GM12872 (cell line): ENCODE results near the gene SMIM10L1.

ENCODE experiments used
- TF ChIP-seq, protein P1 (sequence below): IDR thresholded peaks from 3 replicates; pipeline ENCODE4 v1.5.1; 2011; ENCODE audit warnings: low read depth, mild to moderate bottlenecking, low read length, moderate library complexity; ENCODE audit not compliant: insufficient read depth

The SMIM10L1 gene

DNA sequence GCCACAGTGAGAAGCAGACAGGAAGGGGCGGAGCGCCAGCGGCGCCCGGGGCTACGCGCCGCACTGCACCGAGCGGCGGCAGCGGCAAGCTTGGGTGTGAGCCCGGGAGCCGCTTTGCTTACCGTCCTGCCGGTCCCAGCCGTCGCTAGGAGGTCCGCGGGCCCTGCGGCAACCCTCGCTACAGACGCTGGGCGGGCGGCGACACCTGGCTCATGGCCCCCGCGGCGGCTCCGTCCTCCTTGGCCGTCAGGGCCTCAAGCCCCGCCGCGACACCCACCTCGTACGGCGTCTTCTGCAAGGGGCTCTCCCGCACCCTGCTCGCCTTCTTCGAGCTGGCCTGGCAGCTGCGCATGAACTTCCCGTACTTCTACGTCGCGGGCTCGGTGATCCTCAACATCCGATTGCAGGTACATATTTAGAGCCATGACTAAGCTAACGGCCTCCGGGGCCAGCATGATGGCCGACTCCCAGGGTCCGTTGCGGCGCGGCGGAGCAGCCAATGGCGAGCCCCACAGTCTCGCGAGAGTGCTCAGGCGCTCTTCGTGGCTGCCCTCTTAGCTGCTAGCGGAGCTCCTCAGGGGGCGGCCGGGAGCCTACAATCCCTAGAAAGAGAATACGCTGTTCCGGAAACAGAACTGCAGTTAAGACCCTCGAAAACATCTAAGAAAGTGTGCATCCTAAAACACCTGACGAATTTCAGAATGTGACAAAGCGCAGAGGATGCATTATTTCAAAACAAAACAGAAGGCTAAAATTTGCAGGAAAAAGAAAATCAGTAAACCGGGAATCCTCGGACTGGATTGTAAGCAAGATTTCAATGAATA, at the start of gene SMIM10L1:
Gene SMIM10L1 (plus strand): TSS at position 50 of the 824 bp plus-strand sequence. CDS start 163 bp downstream, at position 213.
- TF ChIP-seq, protein P1, sequence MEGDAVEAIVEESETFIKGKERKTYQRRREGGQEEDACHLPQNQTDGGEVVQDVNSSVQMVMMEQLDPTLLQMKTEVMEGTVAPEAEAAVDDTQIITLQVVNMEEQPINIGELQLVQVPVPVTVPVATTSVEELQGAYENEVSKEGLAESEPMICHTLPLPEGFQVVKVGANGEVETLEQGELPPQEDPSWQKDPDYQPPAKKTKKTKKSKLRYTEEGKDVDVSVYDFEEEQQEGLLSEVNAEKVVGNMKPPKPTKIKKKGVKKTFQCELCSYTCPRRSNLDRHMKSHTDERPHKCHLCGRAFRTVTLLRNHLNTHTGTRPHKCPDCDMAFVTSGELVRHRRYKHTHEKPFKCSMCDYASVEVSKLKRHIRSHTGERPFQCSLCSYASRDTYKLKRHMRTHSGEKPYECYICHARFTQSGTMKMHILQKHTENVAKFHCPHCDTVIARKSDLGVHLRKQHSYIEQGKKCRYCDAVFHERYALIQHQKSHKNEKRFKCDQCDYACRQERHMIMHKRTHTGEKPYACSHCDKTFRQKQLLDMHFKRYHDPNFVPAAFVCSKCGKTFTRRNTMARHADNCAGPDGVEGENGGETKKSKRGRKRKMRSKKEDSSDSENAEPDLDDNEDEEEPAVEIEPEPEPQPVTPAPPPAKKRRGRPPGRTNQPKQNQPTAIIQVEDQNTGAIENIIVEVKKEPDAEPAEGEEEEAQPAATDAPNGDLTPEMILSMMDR: no peak

DNA sequence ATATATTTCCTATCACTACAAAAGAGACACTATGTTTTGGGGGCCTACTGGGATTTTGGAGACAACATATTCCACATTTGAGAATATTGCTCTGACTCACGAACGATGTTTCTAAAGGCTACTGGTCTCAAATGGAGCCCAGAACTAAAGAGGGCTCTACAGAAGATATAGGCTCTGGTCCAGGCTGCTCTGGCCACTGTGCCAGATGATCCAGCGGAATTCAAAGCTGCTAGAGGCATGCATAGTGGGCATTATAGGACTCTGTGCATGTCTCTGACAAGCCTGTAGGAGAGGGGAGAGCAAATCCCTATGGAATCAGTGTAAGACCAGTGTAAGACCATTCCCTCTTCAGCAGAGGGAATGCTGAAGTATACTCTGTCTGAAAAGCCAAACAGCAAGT, 40.6 kb upstream of the SMIM10L1 start:
- TF ChIP-seq, protein P1: no peak

DNA sequence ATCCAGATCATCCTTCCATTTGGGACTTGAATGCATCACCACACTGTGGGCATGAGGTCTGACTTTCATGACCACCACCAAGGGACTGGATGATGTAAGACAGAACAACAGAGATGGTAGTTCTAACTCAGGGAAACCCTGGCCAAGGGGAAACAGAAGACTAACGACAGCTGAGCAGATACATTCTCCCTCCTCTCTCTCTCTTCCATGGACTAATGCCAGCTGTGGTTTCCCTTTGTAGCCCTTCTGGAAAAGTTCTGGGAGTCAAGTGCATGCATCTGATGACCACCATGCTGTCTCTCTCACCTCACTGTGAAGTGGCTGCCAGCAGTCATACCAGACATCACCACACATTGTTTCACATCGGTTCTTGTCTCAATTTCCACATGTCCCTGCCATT, 40.0 kb upstream of the SMIM10L1 start:
- TF ChIP-seq, protein P1: no peak

DNA sequence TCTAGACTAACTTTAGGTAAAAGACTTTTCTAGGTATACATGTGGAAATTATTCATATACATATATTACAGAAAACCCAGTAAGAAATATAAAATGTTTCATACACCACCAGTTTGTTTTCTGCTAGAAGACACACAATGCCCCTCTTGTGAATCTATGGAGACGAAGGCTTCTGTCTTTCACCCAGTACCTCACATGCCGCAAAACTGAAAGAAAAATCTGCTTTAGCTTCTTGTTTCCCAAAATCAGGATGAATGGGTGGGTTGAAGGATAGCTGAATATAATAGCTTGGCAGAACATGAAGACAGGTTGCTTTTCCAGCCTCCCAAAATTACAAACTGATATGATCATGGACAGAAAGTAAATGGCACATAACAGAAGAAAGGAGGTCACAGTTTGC, 37.8 kb upstream of the SMIM10L1 start:
- TF ChIP-seq, protein P1: no peak

DNA sequence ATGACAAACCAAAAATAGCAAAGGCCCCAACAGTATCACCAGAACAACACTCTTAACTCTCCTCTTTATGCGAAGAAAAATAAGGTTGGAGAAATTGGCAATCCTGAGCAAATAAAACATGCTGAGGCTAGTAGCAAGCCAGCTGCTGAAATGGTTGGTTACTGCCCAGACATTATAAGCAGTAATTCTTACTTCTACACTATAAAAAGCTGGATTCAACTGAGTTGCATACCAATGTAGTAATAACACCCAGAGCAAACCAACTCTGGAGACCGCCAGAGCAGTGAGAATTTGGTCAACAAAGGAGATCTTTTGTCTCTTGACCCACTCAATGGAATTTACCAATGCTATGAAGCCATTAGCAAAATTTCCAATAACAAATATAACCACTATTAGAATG, 37.2 kb upstream of the SMIM10L1 start:
- TF ChIP-seq, protein P1: no peak

DNA sequence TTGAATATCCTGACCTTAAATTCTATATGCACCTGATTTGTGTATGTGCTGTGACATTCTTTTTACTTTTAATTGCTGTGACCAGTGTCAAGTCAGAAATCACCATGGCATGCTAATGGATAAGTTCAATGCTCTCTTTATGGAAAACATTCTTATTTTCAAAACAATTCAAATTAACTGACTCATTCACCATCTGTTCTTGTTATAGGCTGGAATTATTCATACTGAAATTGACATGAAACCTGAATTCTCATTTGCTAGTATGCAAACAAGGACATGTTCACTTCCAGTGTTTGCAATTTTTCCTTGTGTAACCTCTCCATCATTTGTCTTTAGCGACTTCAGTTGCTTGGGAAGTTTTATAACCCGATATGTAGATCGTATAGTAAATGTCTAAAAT, 36.7 kb upstream of the SMIM10L1 start, which contains the start of gene TAS2R30:
Gene TAS2R30 (minus strand): TSS at position 340 of the 400 bp plus-strand sequence. CDS start 400 bp downstream, outside the sequence.
- TF ChIP-seq, protein P1: no peak

DNA sequence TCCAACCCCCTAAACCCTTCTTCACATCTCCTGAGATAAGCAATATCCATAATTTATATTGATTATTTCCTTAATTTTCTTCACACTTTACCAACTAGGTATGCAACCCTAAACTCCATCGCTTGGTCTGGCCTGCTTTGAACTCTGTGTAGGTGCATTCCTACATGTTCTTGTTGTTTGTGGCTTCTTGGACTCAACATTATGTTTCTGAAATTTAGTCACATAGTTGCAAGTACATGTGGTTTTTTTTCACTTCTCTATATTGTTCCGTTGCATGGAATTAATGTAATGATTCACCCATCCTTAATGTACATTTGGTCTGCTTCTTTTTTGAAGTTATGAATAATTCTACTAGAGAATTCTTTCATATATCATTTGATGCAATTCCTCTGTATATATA, 34.9 kb upstream of the SMIM10L1 start:
- TF ChIP-seq, protein P1: no peak
